ENCODE data around the gene ODAD3. TPM values are rescaled to one million over a fixed set of nuclear protein-coding genes. Genes with fewer than 3 reads are reported as not detected.

ODAD3 gene
- total and polyA plus RNA-seq, 2 of the 13 experiments (the other 11 are each of a cell fraction or from before 2014, with no cell fraction given), result 0.04 to 0.08 TPM

GRCh38 chr19:11380653-11381537, 54.0 kb downstream of the ODAD3 start (continued):
- TF ChIP-seq SIN3A (IDR thresholded peaks at IDR 0.05; ENCODE audit: borderline replicate concordance, low read depth, low read length), result peak; percentile 43; the same call in 1 of the 2 replicates
- no peak for TF ChIP-seq ZBTB20 (CRISPR knock-in tag; IDR thresholded peaks at IDR 0.05; ENCODE audit: borderline replicate concordance, low read depth)
- peak; percentile 93 for TF ChIP-seq ZNF501 (CRISPR knock-in tag; IDR thresholded peaks at IDR 0.05)
- TF ChIP-seq TRIM22 (IDR thresholded peaks at IDR 0.05), result no peak
- TF ChIP-seq KLF6 (CRISPR knock-in tag; IDR thresholded peaks at IDR 0.05), result peak; percentile 57; the same call in 1 of the 2 replicates
- TF ChIP-seq POLR2G (IDR thresholded peaks at IDR 0.05; ENCODE audit: low read depth, low read length), result peak; percentile 79
- no peak for TF ChIP-seq USF2 (IDR thresholded peaks at IDR 0.05; ENCODE audit: low read depth, low read length)
- no peak for TF ChIP-seq USF2 (CRISPR knock-in tag; IDR thresholded peaks at IDR 0.05; ENCODE audit: borderline replicate concordance)
- no peak for TF ChIP-seq GLI4 (CRISPR knock-in tag; IDR thresholded peaks at IDR 0.05; ENCODE audit: borderline replicate concordance)
- TF ChIP-seq RBM22 (optimal IDR thresholded peaks at IDR 0.05; ENCODE audit: low read length), result no peak
- TF ChIP-seq PITX1 (CRISPR knock-in tag; IDR thresholded peaks at IDR 0.05), result peak; percentile 32; the same call in 1 of the 2 replicates
- no peak for TF ChIP-seq HNF4G (IDR thresholded peaks at IDR 0.05; ENCODE audit: borderline replicate concordance, low read depth, low read length)
- TF ChIP-seq HNF4G (CRISPR knock-in tag; IDR thresholded peaks at IDR 0.05; ENCODE audit: borderline replicate concordance, low read depth), result peak; percentile 25; the same call in 1 of the 2 replicates
- TF ChIP-seq ZNF180 (CRISPR knock-in tag; IDR thresholded peaks at IDR 0.05; ENCODE audit: borderline replicate concordance, low read depth), result no peak
- TF ChIP-seq ZNF234 (CRISPR knock-in tag; conservative IDR thresholded peaks at IDR 0.05), result no peak
- no peak for TF ChIP-seq THAP8 (CRISPR knock-in tag; IDR thresholded peaks at IDR 0.05; ENCODE audit: borderline replicate concordance)
- TF ChIP-seq SOX6 (IDR thresholded peaks at IDR 0.05), result no peak
- peak; percentile 66 for TF ChIP-seq SOX6 (CRISPR knock-in tag; IDR thresholded peaks at IDR 0.05)
- no peak for TF ChIP-seq IKZF1 (IDR thresholded peaks at IDR 0.05)
- peak; percentile 92 for TF ChIP-seq TFDP1 (CRISPR knock-in tag; IDR thresholded peaks at IDR 0.05; ENCODE audit: borderline replicate concordance)
- TF ChIP-seq FOXK2 (IDR thresholded peaks at IDR 0.05), result no peak
- peak; percentile 32; the same call in 1 of the 2 replicates for TF ChIP-seq ZNF629 (CRISPR knock-in tag; conservative IDR thresholded peaks at IDR 0.05)
- no peak for TF ChIP-seq NR1H2 (CRISPR knock-in tag; IDR thresholded peaks at IDR 0.05; ENCODE audit: borderline replicate concordance, low read depth)
